IMR-90 (cell line): Measurements from ENCODE around the gene ABCC3.

ENCODE experiments used
- CEBPB ChIP-seq: IDR thresholded peaks from 2 replicates; pipeline ENCODE4 v1.6.1; 2012; ENCODE audit warnings: low read depth, low read length, improper control_type of control experiment
- CHD1 ChIP-seq: IDR thresholded peaks from 2 replicates; pipeline ENCODE4 v1.6.1; 2012; ENCODE audit warnings: low read depth, low read length, improper control_type of control experiment
- CTCF ChIP-seq: conservative IDR thresholded peaks from 2 replicates; pipeline ENCODE4 v1.5.1; 2012; ENCODE audit warnings: mild to moderate bottlenecking, low read depth, low read length, improper control_type of control experiment
- ELK1 ChIP-seq: fragments of 150-350 bp; IDR thresholded peaks from 2 replicates; pipeline ENCODE4 v1.6.1; 2016; ENCODE audit warnings: low read depth, mild to moderate bottlenecking, low read length, moderate library complexity, borderline replicate concordance
- FOS ChIP-seq: fragments of 150-350 bp; IDR thresholded peaks from 2 replicates; pipeline ENCODE4 v1.6.1; 2016; ENCODE audit warnings: low read depth, low read length
- MXI1 ChIP-seq: IDR thresholded peaks from 2 replicates; pipeline ENCODE4 v1.6.1; 2012; ENCODE audit warnings: low read depth, mild to moderate bottlenecking, low read length, moderate library complexity, borderline replicate concordance
- POLR2A ChIP-seq: IDR thresholded peaks from 2 replicates; pipeline ENCODE4 v1.6.1; 2012; ENCODE audit warnings: mild to moderate bottlenecking, low read depth, low read length
- RAD21 ChIP-seq: IDR thresholded peaks from 2 replicates; pipeline ENCODE4 v1.6.1; 2012; ENCODE audit warnings: low read length, improper control_type of control experiment
- RCOR1 ChIP-seq: IDR thresholded peaks from 2 replicates; pipeline ENCODE4 v1.6.1; 2012; ENCODE audit warnings: mild to moderate bottlenecking, low read length, improper control_type of control experiment; ENCODE audit not compliant: insufficient replicate concordance
- SMC3 ChIP-seq: fragments of 150-350 bp; IDR thresholded peaks from 2 replicates; pipeline ENCODE4 v1.6.1; 2016; ENCODE audit warnings: low read depth, mild to moderate bottlenecking, antibody characterized with exemption, low read length, moderate library complexity
- TF ChIP-seq, protein P1 (sequence below): fragments of 150-350 bp; IDR thresholded peaks from 2 replicates; pipeline ENCODE4 v1.6.1; 2017; ENCODE audit warnings: mild to moderate bottlenecking, antibody characterized with exemption, low read length, low read depth

GRCh38 chr17:50608700-50609379 is 25.8 kb upstream of the ABCC3 start:
- TF ChIP-seq CTCF (no peak), SMC3 (no peak), CHD1 (no peak), POLR2A (no peak), ELK1 (no peak), RAD21 (no peak), RCOR1 (no peak), CEBPB (no peak), MXI1 (no peak), FOS (no peak)
- TF ChIP-seq, protein P1, sequence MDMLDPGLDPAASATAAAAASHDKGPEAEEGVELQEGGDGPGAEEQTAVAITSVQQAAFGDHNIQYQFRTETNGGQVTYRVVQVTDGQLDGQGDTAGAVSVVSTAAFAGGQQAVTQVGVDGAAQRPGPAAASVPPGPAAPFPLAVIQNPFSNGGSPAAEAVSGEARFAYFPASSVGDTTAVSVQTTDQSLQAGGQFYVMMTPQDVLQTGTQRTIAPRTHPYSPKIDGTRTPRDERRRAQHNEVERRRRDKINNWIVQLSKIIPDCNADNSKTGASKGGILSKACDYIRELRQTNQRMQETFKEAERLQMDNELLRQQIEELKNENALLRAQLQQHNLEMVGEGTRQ, result no peak
